ENCODE measurements around the gene SP3.
"Not testable (repeated sequence)": the region's sequence is repeated elsewhere in the genome, so short reads cannot be mapped to it uniquely, and the experiment has no call there.

SP3 gene

GRCh38 chr2:173891315-173892037 lies 73.7 kb downstream of the SP3 start:
- DNase-seq (ENCODE audit: low read depth) = no peak

- not testable (repeated sequence) for DNase-seq (ENCODE audit: low read depth)
Measured at GRCh38 chr2:173889464-173889863, 75.7 kb downstream of the SP3 start.

- no peak for DNase-seq (ENCODE audit: low read depth)
Measured at GRCh38 chr2:173886613-173887012, 78.6 kb downstream of the SP3 start.

GRCh38 chr2:173884025-173884802 lies 81.0 kb downstream of the SP3 start:
- DNase-seq (ENCODE audit: low read depth) = no peak

GRCh38 chr2:173881886-173882285 lies 83.3 kb downstream of the SP3 start:
- DNase-seq (ENCODE audit: low read depth) = no peak

GRCh38 chr2:173881461-173881860 lies 83.7 kb downstream of the SP3 start:
- no peak for DNase-seq (ENCODE audit: low read depth)

GRCh38 chr2:173880561-173880960 lies 84.6 kb downstream of the SP3 start:
- no peak for DNase-seq (ENCODE audit: low read depth)

- DNase-seq (ENCODE audit: low read depth) = no peak
Measured at GRCh38 chr2:173876833-173877413, 88.2 kb downstream of the SP3 start.

GRCh38 chr2:173874894-173875237 lies 90.3 kb downstream of the SP3 start:
- no peak for DNase-seq (ENCODE audit: low read depth)

- no peak for DNase-seq (ENCODE audit: low read depth)
Measured at GRCh38 chr2:173874003-173874893, 90.9 kb downstream of the SP3 start.

- DNase-seq (ENCODE audit: low read depth) = no peak
Measured at GRCh38 chr2:173872714-173873113, 92.5 kb downstream of the SP3 start.

- no peak for DNase-seq (ENCODE audit: low read depth)
Measured at GRCh38 chr2:173869244-173870229, 95.6 kb downstream of the SP3 start.

- DNase-seq (ENCODE audit: low read depth) = no peak
Measured at GRCh38 chr2:173868406-173868805, 96.8 kb downstream of the SP3 start.

GRCh38 chr2:173866874-173867618 lies 98.1 kb downstream of the SP3 start:
- DNase-seq (ENCODE audit: low read depth) = no peak

GRCh38 chr2:173865971-173866873 lies 99.0 kb downstream of the SP3 start:
- no peak for DNase-seq (ENCODE audit: low read depth)

- DNase-seq (ENCODE audit: low read depth) = no peak
Measured at GRCh38 chr2:173862612-173863217, 102.5 kb downstream of the SP3 start.

GRCh38 chr2:173860566-173860965 lies 104.6 kb downstream of the SP3 start:
- no peak for DNase-seq (ENCODE audit: low read depth)

- DNase-seq (ENCODE audit: low read depth) = no peak
Measured at GRCh38 chr2:173860082-173860481, 105.1 kb downstream of the SP3 start.

GRCh38 chr2:173858291-173858731 lies 106.9 kb downstream of the SP3 start:
- no peak for DNase-seq (ENCODE audit: low read depth)

Measured in T-helper 22 cell (primary cell).